Activated CD4-positive, alpha-beta memory T cell treated with anti-CD3 and anti-CD28 coated beads, Interleukin-2, amount 10 ng/mL, durations not matched to agents 7 days and 5 days (primary cell): Measurements from ENCODE around the gene UGT3A1. TPM values are rescaled to one million over a fixed set of nuclear protein-coding genes. Genes with fewer than 3 reads are reported as not detected.
"Not testable (repeated sequence)": the region's sequence is repeated elsewhere in the genome, so short reads cannot be mapped to it uniquely, and the experiment has no call there.

ENCODE experiments used
- CTCF ChIA-PET: fragments of 350-600 bp; sonication (Branson Sonifier 250); formaldehyde crosslinking; loops from one replicate; lab custom pipeline; 2021; ENCODE audit warnings: antibody characterized with exemption, inconsistent platforms; lab: Charles Lee
- POLR2A ChIA-PET: fragments of 350-600 bp; sonication (Branson Sonifier 250); formaldehyde crosslinking; loops from one replicate; lab custom pipeline; 2021; ENCODE audit warnings: antibody characterized with exemption; lab: Charles Lee
- DNase-seq: peaks from one replicate; pipeline ENCODE4 v3.0.0-alpha.2; 2020
- H3K27ac Mint-ChIP-seq: one replicate; pipeline ENCODE4 v1.8.0; 2021; ENCODE audit warnings: mild to moderate bottlenecking, mixed read lengths
- H3K27me3 Mint-ChIP-seq: one replicate; pipeline ENCODE4 v1.8.0; 2021; ENCODE audit warnings: mixed read lengths
- H3K36me3 Mint-ChIP-seq: one replicate; pipeline ENCODE4 v1.8.0; 2021; ENCODE audit warnings: low read depth, mixed read lengths
- H3K4me1 Mint-ChIP-seq: one replicate; pipeline ENCODE4 v1.8.0; 2021; ENCODE audit warnings: mixed read lengths
- H3K4me3 Mint-ChIP-seq: one replicate; pipeline ENCODE4 v1.8.0; 2021; ENCODE audit warnings: mild to moderate bottlenecking, mixed read lengths
- H3K9me3 Mint-ChIP-seq: one replicate; pipeline ENCODE4 v1.8.0; 2021; ENCODE audit warnings: mixed read lengths
- total RNA-seq, 2 experiments: library from RNA; stranded (reverse); gene quantifications; one replicate each; pipeline ENCODE4 v1.2.3, GENCODE V29; 2021

UGT3A1 gene
- not detected for total RNA-seq

- POLR2A ChIA-PET: no interaction called here
- no peaks in the 10 kb centered on the region for H3K36me3 Mint-ChIP-seq
- H3K4me1 Mint-ChIP-seq: no peaks in the 10 kb centered on the region
- peaks cover 12% of the 10 kb centered on the region for H3K27me3 Mint-ChIP-seq
- H3K9me3 Mint-ChIP-seq: no peaks in the 10 kb centered on the region
- CTCF ChIA-PET: no interaction called here
- no peak within 1 kb of the TSS for H3K4me3 Mint-ChIP-seq
- DNase-seq: no peak
- H3K27ac Mint-ChIP-seq: no peak within 1 kb of the TSS
These were observed at the start of gene UGT3A1 for GRCh38 chr5:35990941-35991611. TSS of gene UGT3A1 (minus strand) at chr5:35991390. CDS start at chr5:35991240, 150 bp downstream.

DNA sequence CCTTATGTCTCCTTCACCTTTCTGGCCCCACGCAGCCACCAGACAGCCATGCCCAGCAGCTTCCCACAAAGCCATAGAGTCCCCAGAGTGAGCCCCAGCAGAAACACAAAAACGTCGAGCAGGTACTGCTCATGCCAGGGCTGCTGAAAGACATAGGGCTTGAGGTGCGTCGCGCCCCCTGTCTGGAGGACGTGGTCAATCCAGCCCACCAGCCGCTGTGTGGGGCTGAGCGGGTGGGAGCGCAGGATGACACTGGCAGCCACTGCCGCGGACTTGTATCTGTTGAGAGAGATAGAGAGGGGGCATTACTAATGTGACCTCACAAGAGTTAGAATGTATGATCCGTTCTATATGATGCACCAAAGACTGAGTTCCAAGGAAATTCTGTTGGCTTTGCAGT is 44.5 kb upstream of the UGT3A1 start:
- peaks cover 3% of the 10 kb centered on the region for H3K27me3 Mint-ChIP-seq
- H3K27ac Mint-ChIP-seq: no peak overlapping the region
- ChIA-PET CTCF (no interaction called here), POLR2A (no interaction called here)
- DNase-seq: no peak
- no peak overlapping the region for H3K4me3 Mint-ChIP-seq
- H3K9me3 Mint-ChIP-seq: no peaks in the 10 kb centered on the region
- H3K36me3 Mint-ChIP-seq: no peaks in the 10 kb centered on the region
- H3K4me1 Mint-ChIP-seq: no peaks in the 10 kb centered on the region

DNA sequence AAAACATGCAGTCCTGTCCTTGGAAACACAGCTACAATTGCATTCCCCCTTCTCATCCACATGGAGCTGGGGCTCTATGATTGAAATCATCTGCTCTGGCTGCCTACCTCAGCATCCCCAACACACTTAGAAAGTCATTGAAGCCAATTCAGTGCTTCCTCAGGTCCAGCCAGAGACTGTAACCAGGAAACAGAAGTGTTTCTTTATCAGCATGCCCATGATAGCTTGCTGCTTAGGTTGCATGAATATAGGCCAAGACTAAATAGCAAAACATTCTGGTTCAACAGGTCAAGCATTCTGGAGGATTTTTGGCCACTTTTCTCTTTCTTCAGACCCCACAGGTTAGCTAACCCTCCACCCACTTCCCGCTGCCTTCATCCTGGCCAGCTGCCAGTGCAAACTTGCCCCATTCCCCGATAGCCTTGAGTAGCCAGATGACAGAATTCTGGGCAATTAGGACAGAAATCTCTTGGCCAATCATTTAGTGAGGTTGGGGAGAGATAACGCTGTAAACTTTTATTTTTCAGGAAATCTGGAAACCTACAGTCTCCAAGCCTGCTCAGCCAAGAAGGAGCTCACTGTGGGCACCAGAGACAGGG is 43.4 kb upstream of the UGT3A1 start:
- H3K4me3 Mint-ChIP-seq, CTCF ChIA-PET, H3K27me3 Mint-ChIP-seq, H3K27ac Mint-ChIP-seq, POLR2A ChIA-PET, DNase-seq, H3K4me1 Mint-ChIP-seq, H3K9me3 Mint-ChIP-seq, H3K36me3 Mint-ChIP-seq: not testable (repeated sequence)

DNA sequence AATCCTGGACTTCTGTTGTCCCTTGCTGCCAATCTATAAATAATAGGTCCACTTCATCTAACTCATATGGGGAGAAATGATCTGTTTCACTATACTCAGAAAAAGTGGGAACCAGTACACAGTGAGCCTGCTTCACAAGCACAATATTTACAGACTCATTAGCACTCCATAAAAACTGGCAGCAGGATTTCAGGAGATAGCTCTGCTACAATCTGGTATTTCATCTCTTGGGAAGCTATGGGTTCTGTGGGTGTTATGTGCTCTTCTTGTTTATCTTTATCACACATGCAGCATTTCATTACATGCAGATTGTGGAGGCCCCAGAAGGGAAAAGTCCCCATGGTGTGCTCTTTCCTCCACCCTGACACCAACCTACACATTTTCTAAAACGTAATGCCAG is 42.3 kb upstream of the UGT3A1 start:
- POLR2A ChIA-PET: no interaction called here
- H3K9me3 Mint-ChIP-seq: no peaks in the 10 kb centered on the region
- CTCF ChIA-PET: no interaction called here
- no peaks in the 10 kb centered on the region for H3K4me1 Mint-ChIP-seq
- H3K27ac Mint-ChIP-seq: no peak overlapping the region
- H3K4me3 Mint-ChIP-seq: no peak overlapping the region
- peaks cover 3% of the 10 kb centered on the region for H3K27me3 Mint-ChIP-seq
- no peaks in the 10 kb centered on the region for H3K36me3 Mint-ChIP-seq
- no peak for DNase-seq

DNA sequence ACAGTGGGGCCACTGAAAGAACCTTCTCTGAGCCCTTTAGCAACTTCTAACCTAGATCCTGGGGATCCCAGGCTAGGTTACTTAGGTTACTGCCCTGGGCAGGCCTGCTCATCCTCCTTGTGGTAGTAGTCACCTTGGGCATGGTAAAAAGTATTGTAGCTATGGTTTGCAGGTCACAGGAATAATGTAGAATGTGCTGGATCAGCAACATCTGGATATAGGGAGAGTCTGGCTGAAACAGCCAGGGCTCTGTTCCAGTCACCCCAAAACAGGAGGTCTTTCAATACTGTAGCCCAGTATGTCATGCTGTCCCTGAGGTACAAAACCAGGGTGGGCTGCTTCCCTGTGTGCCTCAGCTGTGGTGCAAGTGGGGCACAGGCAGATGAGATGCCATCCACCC is 41.9 kb upstream of the UGT3A1 start:
- ChIA-PET CTCF (no interaction called here), POLR2A (no interaction called here)
- H3K27me3 Mint-ChIP-seq: no peaks in the 10 kb centered on the region
- H3K4me1 Mint-ChIP-seq: no peaks in the 10 kb centered on the region
- no peaks in the 10 kb centered on the region for H3K9me3 Mint-ChIP-seq
- no peak for DNase-seq
- H3K4me3 Mint-ChIP-seq: no peak overlapping the region
- H3K36me3 Mint-ChIP-seq: no peaks in the 10 kb centered on the region
- no peak overlapping the region for H3K27ac Mint-ChIP-seq

DNA sequence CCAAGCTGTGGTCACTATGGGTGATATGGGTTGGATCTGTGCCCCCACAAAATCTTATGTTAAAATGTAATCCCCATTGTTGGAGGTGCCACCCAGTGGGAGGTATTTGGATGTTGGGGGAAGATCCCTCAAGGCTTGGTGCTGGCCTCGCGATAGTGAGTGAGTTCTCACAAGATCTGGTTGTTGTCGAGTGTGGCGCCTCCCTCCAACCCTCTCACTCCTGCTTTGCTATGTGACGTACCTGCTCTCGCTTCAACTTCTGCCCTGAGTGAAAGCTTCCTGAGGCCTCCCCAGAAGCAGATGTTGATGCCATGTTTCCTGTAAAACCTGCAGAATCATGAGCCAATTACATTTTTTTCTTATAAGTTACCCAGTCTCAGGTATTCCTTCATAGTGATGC is 40.0 kb upstream of the UGT3A1 start:
- Mint-ChIP-seq H3K27ac (no peak overlapping the region), H3K36me3 (no peaks in the 10 kb centered on the region), H3K9me3 (no peaks in the 10 kb centered on the region), H3K4me1 (no peaks in the 10 kb centered on the region), H3K4me3 (no peak overlapping the region), H3K27me3 (peaks cover 2% of the 10 kb centered on the region)
- DNase-seq: no peak
- ChIA-PET CTCF (no interaction called here), POLR2A (no interaction called here)

GRCh38 chr5:36029914-36030313 is 38.7 kb upstream of the UGT3A1 start:
- Mint-ChIP-seq H3K27ac (no peak overlapping the region), H3K36me3 (no peaks in the 10 kb centered on the region), H3K4me3 (no peak overlapping the region), H3K4me1 (no peaks in the 10 kb centered on the region), H3K27me3 (peaks cover 2% of the 10 kb centered on the region), H3K9me3 (no peaks in the 10 kb centered on the region)
- DNase-seq: no peak
- CTCF ChIA-PET: no interaction called here
- POLR2A ChIA-PET: no interaction called here

DNA sequence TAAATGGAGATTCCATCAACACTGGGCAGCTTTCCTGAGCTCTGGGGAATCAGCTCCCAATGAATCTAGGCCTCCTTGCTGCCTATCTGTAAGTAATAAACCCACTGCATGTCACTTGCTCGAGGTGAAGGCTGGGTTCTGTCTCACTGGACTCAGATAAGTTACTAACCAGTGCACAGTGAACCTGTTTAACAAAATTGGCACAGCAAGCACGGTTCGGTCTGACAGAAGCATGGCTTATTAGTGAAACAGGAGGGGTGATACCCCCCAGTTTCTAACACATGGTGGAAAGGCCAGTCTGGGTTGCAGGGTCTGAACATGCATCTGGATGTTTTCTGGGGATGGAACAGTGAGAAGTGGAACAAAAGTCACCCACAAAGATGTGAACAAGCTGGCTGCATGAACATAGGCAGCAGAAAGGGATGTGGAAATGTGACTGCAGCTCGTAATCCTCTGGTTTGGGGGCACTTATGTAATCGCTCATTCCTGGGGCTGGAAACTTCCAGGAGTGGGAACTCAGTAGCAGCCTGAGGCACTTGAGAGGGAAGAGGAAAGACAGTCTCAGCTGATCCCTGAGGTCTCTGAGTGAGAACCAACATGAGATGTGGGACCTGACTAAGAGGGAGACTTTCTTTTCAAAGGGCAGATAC is 37.8 kb upstream of the UGT3A1 start:
- H3K4me3 Mint-ChIP-seq: no peak overlapping the region
- ChIA-PET CTCF (no interaction called here), POLR2A (no interaction called here)
- no peak for DNase-seq
- H3K36me3 Mint-ChIP-seq: no peaks in the 10 kb centered on the region
- no peaks in the 10 kb centered on the region for H3K4me1 Mint-ChIP-seq
- H3K27ac Mint-ChIP-seq: no peak overlapping the region
- no peaks in the 10 kb centered on the region for H3K9me3 Mint-ChIP-seq
- H3K27me3 Mint-ChIP-seq: peaks cover 2% of the 10 kb centered on the region

DNA sequence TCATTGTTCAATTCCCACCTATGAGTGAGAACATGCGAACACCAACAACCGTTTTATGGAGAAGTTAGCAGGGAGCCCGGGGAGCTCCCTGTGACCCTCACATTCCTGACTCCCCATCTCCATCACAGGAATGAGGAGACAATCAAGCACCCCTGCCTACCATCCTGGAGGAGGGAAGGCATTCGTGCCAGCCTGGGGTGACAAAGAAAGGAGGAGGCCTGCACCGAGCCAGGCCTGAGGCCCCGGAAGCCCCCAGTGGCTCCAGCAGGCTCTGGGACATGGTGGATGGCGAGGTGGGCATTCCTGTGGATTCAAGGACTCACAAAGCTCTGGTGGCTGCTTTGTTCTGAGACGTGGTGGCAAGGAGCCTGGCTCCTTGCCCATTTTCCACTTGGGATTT is 36.5 kb upstream of the UGT3A1 start:
- ChIA-PET CTCF (no interaction called here), POLR2A (no interaction called here)
- H3K4me1 Mint-ChIP-seq: no peaks in the 10 kb centered on the region

GRCh38 chr5:36026706-36027465 is 35.7 kb upstream of the UGT3A1 start:
- ChIA-PET POLR2A (no interaction called here), CTCF (no interaction called here)
- Mint-ChIP-seq H3K9me3 (no peaks in the 10 kb centered on the region), H3K27ac (no peak overlapping the region), H3K4me3 (no peak overlapping the region), H3K27me3 (peaks cover 3% of the 10 kb centered on the region), H3K4me1 (no peaks in the 10 kb centered on the region), H3K36me3 (no peaks in the 10 kb centered on the region)
- DNase-seq: no peak

More for the DNA sequence above, 36.5 kb upstream of the UGT3A1 start:
- Mint-ChIP-seq H3K9me3 (no peaks in the 10 kb centered on the region), H3K27me3 (peaks cover 3% of the 10 kb centered on the region), H3K36me3 (no peaks in the 10 kb centered on the region), H3K4me3 (no peak overlapping the region), H3K27ac (no peak overlapping the region)
- DNase-seq: no peak

GRCh38 chr5:36022246-36022645 is 31.1 kb upstream of the UGT3A1 start:
- H3K9me3 Mint-ChIP-seq, H3K4me3 Mint-ChIP-seq, CTCF ChIA-PET, H3K27me3 Mint-ChIP-seq, DNase-seq, H3K36me3 Mint-ChIP-seq, H3K4me1 Mint-ChIP-seq, H3K27ac Mint-ChIP-seq, POLR2A ChIA-PET: not testable (repeated sequence)

GRCh38 chr5:36019584-36019983 is 28.4 kb upstream of the UGT3A1 start:
- DNase-seq, CTCF ChIA-PET, H3K36me3 Mint-ChIP-seq, H3K9me3 Mint-ChIP-seq, POLR2A ChIA-PET, H3K27ac Mint-ChIP-seq, H3K4me1 Mint-ChIP-seq, H3K27me3 Mint-ChIP-seq, H3K4me3 Mint-ChIP-seq: not testable (repeated sequence)

- Mint-ChIP-seq H3K4me1 (no peaks in the 10 kb centered on the region), H3K27ac (no peak overlapping the region), H3K9me3 (peaks cover 14% of the 10 kb centered on the region), H3K36me3 (no peaks in the 10 kb centered on the region), H3K4me3 (no peak overlapping the region), H3K27me3 (peaks cover 3% of the 10 kb centered on the region)
- CTCF ChIA-PET: no interaction called here
- DNase-seq: no peak
- POLR2A ChIA-PET: no interaction called here
These were observed 26.4 kb upstream of the UGT3A1 start for GRCh38 chr5:36017622-36018021.
